Large intestine (tissue), 3 donors: ENCODE data around the gene OR6Q1. TPM values are rescaled to one million over a fixed set of nuclear protein-coding genes. Genes with fewer than 3 reads are reported as not detected.

Experiments used
- DNase-seq, 2 donors: peaks; one replicate each; pipeline versions ENCODE4 v3.0.0 to v3.0.0-alpha.2; 2013
- H3K27ac ChIP-seq: one replicate; pipeline ENCODE4 v1.5.1; 2013; ENCODE audit warnings: low read length
- H3K27me3 ChIP-seq: 2 replicates; pipeline ENCODE4 v1.6.1; 2013; ENCODE audit warnings: low read length; ENCODE audit not compliant: control insufficient read depth, insufficient read depth
- H3K36me3 ChIP-seq: 2 replicates; pipeline ENCODE4 v1.6.1; 2013; ENCODE audit warnings: low read length; ENCODE audit not compliant: control insufficient read depth, insufficient read depth
- H3K4me1 ChIP-seq: one replicate; pipeline ENCODE4 v1.6.1; 2013; ENCODE audit warnings: low read length; ENCODE audit not compliant: control insufficient read depth, insufficient read depth
- H3K4me3 ChIP-seq: one replicate; pipeline ENCODE4 v1.5.1; 2013; ENCODE audit warnings: low read length
- H3K9me3 ChIP-seq: one replicate; pipeline ENCODE4 v1.6.1; 2013; ENCODE audit warnings: mild to moderate bottlenecking, low read depth, low read length, moderate library complexity; ENCODE audit not compliant: control insufficient read depth
- WGBS: methylation state at CpG from one replicate; pipeline ENCODE4 v1.1.5; 2013; ENCODE audit warnings: low lambda C conversion rate; ENCODE audit not compliant: insufficient coverage; 5-methylcytosine and 5-hydroxymethylcytosine counted together
- polyA plus RNA-seq: library from polyadenylated mRNA; unstranded; fragments of 120-200 nt; gene quantifications from one replicate; pipeline ENCODE4 v1.2.1, GENCODE V29; 2013

Gene OR6Q1
- polyA plus RNA-seq, 1 donor: not detected

DNA sequence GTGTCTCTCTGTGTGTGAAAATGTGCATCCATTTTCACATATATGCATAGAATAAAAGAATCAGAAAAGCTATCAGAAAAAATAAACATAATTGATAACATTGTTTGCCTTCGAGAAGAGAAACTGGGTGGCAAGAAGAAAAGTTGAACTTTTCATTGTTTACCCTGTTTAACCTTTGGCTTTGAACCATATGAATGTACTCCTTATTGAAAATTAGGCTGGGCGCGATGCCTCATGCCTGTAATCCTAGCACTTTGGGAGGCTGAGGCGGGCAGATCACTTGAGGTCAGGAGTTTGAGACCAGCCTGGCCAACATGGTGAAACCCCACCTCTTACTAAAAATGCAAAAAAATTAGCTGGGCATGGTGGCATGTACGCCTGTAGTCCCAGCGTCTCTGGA lies 19.0 kb upstream of the OR6Q1 start:
- H3K9me3 ChIP-seq: no peaks in the 10 kb centered on the region
- H3K4me1 ChIP-seq: no peaks in the 10 kb centered on the region
- no peak for DNase-seq
- no peaks in the 10 kb centered on the region for H3K36me3 ChIP-seq
- 29% methylated on average over 1 of the region's 6 CpGs for WGBS
- H3K27me3 ChIP-seq: no peaks in the 10 kb centered on the region
- H3K27ac ChIP-seq: no peak overlapping the region
- no peak overlapping the region for H3K4me3 ChIP-seq

DNA sequence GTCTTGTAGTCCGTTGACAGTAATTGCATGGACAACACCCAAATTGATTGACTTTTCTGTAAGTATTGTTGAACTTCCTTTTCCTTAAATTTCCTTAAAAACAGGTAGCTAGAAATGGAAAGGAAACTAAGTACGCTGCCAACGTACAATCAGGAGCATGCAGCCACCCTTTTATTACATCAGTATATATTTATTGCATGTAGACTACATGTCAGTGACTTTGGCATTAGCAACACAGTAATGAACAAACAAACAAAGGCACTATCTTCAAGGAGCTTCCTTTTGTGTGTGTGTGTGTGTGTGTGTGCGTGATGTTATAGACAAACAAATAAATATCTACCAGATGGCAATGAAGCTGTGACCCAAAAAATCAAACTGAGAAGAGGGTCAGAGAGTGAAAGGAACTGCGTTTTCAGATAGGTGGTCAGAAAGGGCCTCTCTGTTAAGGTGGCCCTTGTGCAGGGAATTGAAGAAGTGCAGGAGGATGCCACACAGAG lies 7.3 kb upstream of the OR6Q1 start, which contains the start of gene OR9Q1:
TSS of gene OR9Q1 (plus strand) at position 447 of the 497 bp plus-strand sequence. CDS start 155,564 bp downstream, outside the sequence.
- Histone ChIP-seq H3K27ac (no peak within 1 kb of the TSS), H3K36me3 (no peaks in the 10 kb centered on the region), H3K4me1 (no peaks in the 10 kb centered on the region), H3K27me3 (no peaks in the 10 kb centered on the region), H3K9me3 (no peaks in the 10 kb centered on the region), H3K4me3 (no peak within 1 kb of the TSS)
- no peak for DNase-seq
- WGBS: no CpG with 5 or more reads among the region's 5 CpGs

DNA sequence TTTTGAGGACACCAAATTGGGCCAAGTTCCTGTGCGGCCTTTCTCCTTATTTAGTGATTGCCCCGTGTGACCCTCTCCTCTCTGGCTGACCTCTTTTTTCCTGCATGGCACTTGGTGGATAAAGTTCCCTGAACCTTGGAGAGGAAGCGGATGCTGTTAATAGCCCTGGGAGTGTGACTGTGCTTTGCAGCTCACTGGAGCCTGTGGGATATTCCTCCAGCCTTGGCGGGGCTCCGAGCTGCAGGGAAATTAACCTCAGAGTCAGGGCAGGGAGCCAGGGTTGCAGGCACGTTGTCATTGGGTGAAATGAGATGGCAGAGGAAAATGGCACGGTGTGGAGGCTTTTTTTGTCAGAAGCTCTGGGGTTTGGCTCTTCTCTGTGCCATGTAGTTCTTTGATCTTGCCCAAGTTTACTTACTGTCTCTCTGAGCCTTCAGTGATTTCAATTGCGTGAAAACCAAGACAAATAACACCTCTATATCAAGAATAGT lies 6.1 kb upstream of the OR6Q1 start:
- Histone ChIP-seq H3K27me3 (no peaks in the 10 kb centered on the region), H3K36me3 (no peaks in the 10 kb centered on the region), H3K9me3 (no peaks in the 10 kb centered on the region), H3K27ac (no peak overlapping the region), H3K4me1 (no peaks in the 10 kb centered on the region), H3K4me3 (no peak overlapping the region)
- WGBS: no CpG with 5 or more reads among the region's 8 CpGs
- DNase-seq: peak in 1 of 2 donors; percentile 29

DNA sequence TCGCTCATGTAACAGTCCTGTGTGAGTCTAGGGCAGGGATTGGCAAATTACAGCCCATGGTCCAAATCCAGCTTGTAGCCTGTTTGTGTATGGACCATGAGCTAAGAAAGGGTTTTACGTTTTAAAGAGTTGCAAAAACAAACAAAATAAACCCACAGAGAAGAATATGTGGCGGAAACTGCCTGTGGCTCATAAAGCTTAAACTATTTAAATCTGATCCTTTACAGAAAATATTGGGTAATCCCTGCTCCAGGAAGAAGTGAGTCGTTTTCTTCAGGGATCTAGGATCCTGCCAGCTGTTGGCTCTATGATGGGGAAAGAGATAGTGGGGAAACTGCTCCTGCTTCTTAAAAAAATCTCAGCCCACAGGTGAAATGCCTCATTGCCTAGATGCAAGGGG lies 3.4 kb upstream of the OR6Q1 start:
- WGBS: 100% methylated on average over 1 of the region's 4 CpGs
- DNase-seq: no peak
- H3K4me1 ChIP-seq: no peaks in the 10 kb centered on the region
- H3K36me3 ChIP-seq: no peaks in the 10 kb centered on the region
- no peak overlapping the region for H3K27ac ChIP-seq
- no peaks in the 10 kb centered on the region for H3K27me3 ChIP-seq
- no peak overlapping the region for H3K4me3 ChIP-seq
- no peaks in the 10 kb centered on the region for H3K9me3 ChIP-seq

DNA sequence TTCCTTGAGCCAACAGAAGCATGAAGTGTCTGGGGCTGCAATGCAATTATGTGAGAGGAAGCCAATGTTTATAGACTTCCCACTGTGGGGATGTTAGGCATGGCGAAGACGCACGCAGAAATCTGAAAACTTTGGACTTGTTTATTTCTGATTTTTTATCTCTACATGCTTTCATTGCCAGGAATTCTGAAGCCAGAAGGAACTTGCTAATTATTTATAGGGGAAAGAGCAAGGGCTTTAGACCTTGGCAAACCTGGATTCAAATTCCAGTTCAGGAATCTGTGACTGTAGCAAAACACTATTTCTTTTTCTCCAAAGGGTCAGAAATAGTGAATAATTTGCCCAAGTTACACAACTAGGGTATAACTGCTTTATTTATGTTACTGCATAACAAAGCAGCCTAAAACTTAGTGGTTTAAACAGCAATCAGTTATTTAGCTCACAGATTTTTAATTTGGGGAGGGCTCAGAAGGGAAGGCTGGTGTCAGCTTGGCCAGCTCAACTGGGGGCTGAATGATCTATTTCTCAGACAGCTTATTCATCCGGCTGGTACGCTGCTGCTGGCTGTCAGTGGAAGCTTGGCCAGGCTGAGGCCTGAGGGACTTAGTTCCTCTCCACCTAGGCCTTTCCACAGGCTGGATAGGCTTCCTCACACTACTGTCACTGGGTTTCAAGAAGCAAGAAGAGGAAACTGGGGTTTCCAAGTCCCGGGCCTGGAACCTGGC lies 1.9 kb upstream of the OR6Q1 start:
- Histone ChIP-seq H3K4me3 (no peak overlapping the region), H3K27me3 (no peaks in the 10 kb centered on the region), H3K36me3 (no peaks in the 10 kb centered on the region), H3K4me1 (no peaks in the 10 kb centered on the region), H3K9me3 (no peaks in the 10 kb centered on the region), H3K27ac (no peak overlapping the region)
- WGBS: no CpG with 5 or more reads among the region's 6 CpGs
- DNase-seq: peak in 1 of 2 donors; percentile 17

DNA sequence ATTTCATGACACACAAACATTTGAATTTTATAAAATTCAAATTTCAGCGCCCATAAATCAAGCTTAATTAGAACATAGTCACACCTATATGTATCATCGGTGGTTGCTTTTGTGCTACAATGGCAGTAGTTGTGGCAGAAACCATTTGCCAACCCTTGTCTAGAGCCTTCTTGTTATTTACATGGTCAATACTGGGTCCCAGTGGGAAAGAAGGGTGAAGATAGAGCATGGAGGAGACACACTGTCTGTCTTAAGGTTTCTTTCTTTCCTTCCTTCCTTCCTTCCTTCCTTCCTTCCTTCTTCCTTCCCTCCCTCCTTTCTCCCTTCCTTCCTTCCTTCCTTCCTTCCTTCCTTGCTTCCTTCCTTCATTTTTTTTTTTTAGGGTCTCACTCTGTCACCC lies 3.7 kb downstream of the OR6Q1 start:
- no peaks in the 10 kb centered on the region for H3K27me3 ChIP-seq
- no peaks in the 10 kb centered on the region for H3K4me1 ChIP-seq
- no peaks in the 10 kb centered on the region for H3K9me3 ChIP-seq
- no peak overlapping the region for H3K27ac ChIP-seq
- no peaks in the 10 kb centered on the region for H3K36me3 ChIP-seq
- WGBS: 88% methylated on average over 1 of the region's 2 CpGs
- DNase-seq: no peak
- no peak overlapping the region for H3K4me3 ChIP-seq

DNA sequence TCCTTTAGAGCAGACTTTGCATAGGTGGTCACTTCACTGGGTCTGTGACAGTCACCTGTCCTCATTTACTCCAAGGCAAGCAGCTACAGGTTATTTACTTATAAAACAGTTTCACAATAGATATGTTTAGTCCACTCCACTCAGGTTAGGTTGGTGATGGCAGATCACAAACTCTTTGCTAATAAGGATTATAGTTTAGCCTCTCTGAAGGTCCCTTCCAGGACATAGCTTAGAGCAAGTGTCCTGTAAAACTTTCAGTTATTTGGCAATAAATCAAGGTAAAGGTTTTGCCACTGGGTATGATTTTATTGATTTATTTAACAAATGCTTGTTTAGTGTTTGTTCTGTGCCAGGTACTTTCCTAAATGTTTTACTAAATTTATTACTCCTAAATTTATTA lies 8.8 kb downstream of the OR6Q1 start:
- Histone ChIP-seq H3K4me1 (no peaks in the 10 kb centered on the region), H3K27ac (no peak overlapping the region), H3K36me3 (no peaks in the 10 kb centered on the region), H3K9me3 (no peaks in the 10 kb centered on the region), H3K4me3 (no peak overlapping the region), H3K27me3 (no peaks in the 10 kb centered on the region)
- DNase-seq: no peak

DNA sequence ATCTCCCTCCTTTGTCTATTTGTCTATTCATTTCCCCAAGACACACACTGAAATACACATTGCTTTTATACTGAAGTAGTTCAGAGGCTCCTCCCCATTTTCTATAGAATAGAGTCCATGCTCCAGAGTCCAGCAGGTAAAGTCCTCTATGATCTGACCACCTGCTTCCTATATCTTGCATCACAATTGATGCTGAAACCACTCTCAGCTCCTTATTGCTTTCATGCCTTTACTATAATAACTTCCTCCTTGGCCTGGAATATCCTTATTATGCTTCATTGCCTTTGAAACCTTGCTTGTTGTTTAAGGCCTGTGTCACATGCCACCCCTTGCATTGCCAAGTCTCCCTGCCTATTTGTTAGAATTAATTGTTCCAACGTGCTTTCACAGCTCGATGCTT lies 12.6 kb downstream of the OR6Q1 start:
- Histone ChIP-seq H3K27ac (no peak overlapping the region), H3K9me3 (no peaks in the 10 kb centered on the region), H3K27me3 (no peaks in the 10 kb centered on the region), H3K36me3 (no peaks in the 10 kb centered on the region), H3K4me1 (no peaks in the 10 kb centered on the region), H3K4me3 (no peak overlapping the region)
- peak in 1 of 2 donors; percentile 24 for DNase-seq
- WGBS: 81% methylated on average over 2 of the region's 2 CpGs

DNA sequence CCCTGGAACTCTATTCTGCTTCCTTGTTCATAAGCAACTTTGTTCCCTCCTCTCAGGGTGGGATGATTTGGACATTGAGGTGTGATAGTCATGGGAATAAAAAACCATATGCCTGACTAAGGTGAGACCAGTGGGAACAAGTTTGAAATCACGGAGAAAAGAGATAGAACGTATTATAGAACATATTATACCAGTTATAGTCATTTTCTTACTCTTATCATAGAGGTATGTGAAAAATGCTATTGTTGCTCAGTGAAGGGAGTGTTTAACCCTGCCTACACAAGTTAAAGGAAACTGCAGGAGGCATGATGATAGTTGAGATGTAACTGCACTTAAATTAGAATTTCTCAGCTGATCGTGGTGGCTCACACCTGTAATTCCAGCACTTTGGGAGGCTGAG lies 15.5 kb downstream of the OR6Q1 start:
- 42% methylated on average over 2 of the region's 3 CpGs for WGBS

DNA sequence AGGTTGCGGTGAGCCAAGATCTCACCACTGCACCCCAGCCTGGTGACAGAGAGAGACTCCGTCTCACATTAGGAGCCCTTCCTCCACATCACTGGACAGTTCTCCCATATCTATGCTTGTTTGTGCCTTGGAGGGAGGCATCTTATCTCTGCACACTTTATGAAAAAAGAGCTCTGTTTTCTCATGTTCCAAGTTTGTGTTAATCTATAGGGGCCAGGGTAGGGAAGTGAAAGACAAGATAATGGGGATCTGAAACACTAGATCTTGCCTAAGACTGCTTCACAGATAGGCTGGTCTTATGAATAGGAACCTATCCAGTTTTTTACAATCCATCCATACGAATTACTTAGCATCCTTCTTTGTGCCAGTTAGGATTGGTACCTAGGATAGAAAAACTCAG lies 17.1 kb downstream of the OR6Q1 start:
- 86% methylated on average over 1 of the region's 3 CpGs for WGBS
- DNase-seq: no peak
- no peak overlapping the region for H3K4me3 ChIP-seq
- no peaks in the 10 kb centered on the region for H3K36me3 ChIP-seq
- no peaks in the 10 kb centered on the region for H3K9me3 ChIP-seq
- no peaks in the 10 kb centered on the region for H3K4me1 ChIP-seq
- no peaks in the 10 kb centered on the region for H3K27me3 ChIP-seq
- no peak overlapping the region for H3K27ac ChIP-seq

More for the DNA sequence above, 15.5 kb downstream of the OR6Q1 start:
- Histone ChIP-seq H3K4me3 (no peak overlapping the region), H3K36me3 (no peaks in the 10 kb centered on the region), H3K27ac (no peak overlapping the region), H3K4me1 (no peaks in the 10 kb centered on the region), H3K9me3 (no peaks in the 10 kb centered on the region), H3K27me3 (no peaks in the 10 kb centered on the region)
- DNase-seq: no peak
